SK-N-MC (cell line): ENCODE data around the gene MDM1.

Source experiments
- DNase-seq: peaks from one replicate; pipeline ENCODE4 v3.0.0-alpha.2; 2011; ENCODE audit warnings: low read depth, low spot score
- H3K27ac ChIP-seq: fragments of 200-600 bp; sonication (generic); 2 replicates; pipeline ENCODE4 v1.5.1; 2016; ENCODE audit warnings: mixed run types
- H3K36me3 ChIP-seq: fragments of 200-600 bp; sonication (generic); 2 replicates; pipeline ENCODE4 v1.6.1; 2017; ENCODE audit warnings: antibody characterized with exemption, low read length, mixed read lengths; ENCODE audit not compliant: insufficient read depth
- H3K4me3 ChIP-seq: fragments of 200-600 bp; sonication (generic); 2 replicates; pipeline ENCODE4 v1.5.1; 2016
- H3K9ac ChIP-seq: fragments of 200-600 bp; sonication (generic); 2 replicates; pipeline ENCODE4 v1.8.0; 2017; ENCODE audit warnings: mixed run types, mixed read lengths; ENCODE audit not compliant: insufficient read length
- H3K9me3 ChIP-seq: fragments of 200-600 bp; sonication (generic); 2 replicates; pipeline ENCODE4 v1.6.1; 2017; ENCODE audit warnings: low read depth, mild to moderate bottlenecking, antibody characterized with exemption, low read length, moderate library complexity, mixed read lengths
- EZH2 ChIP-seq: fragments of 200-600 bp; sonication (generic); IDR thresholded peaks from one replicate; pipeline ENCODE4 v1.6.1; 2017; ENCODE audit warnings: antibody characterized with exemption
- FOXP2 ChIP-seq: optimal IDR thresholded peaks from 2 replicates; pipeline ENCODE3; 2011; ENCODE audit warnings: mild to moderate bottlenecking, moderate library complexity; ENCODE audit not compliant: insufficient read depth; ENCODE audit errors: extremely low read length, control extremely low read depth
- POLR2AphosphoS5 ChIP-seq: IDR thresholded peaks from 2 replicates; pipeline ENCODE4 v1.6.1; 2012; ENCODE audit warnings: mild to moderate bottlenecking, low read depth, low read length, borderline replicate concordance

Gene MDM1

GRCh38 chr12:68370006-68370590 is 37.9 kb upstream of the MDM1 start:
- Histone ChIP-seq H3K36me3 (no peaks in the 10 kb centered on the region), H3K9me3 (no peaks in the 10 kb centered on the region), H3K9ac (no peak overlapping the region), H3K27ac (no peak overlapping the region), H3K4me3 (no peak overlapping the region)
- no peak for TF ChIP-seq EZH2
- no peak for TF ChIP-seq FOXP2
- no peak for TF ChIP-seq POLR2AphosphoS5
- no peak for DNase-seq

GRCh38 chr12:68368327-68368726 is 36.2 kb upstream of the MDM1 start:
- no peak for TF ChIP-seq EZH2
- TF ChIP-seq FOXP2 = no peak
- TF ChIP-seq POLR2AphosphoS5 = no peak
- H3K9me3 ChIP-seq = no peaks in the 10 kb centered on the region
- no peak for DNase-seq
- no peak overlapping the region for H3K4me3 ChIP-seq
- H3K36me3 ChIP-seq = no peaks in the 10 kb centered on the region
- no peak overlapping the region for H3K9ac ChIP-seq
- no peak overlapping the region for H3K27ac ChIP-seq

- H3K9ac ChIP-seq = no peak overlapping the region
- no peaks in the 10 kb centered on the region for H3K9me3 ChIP-seq
- TF ChIP-seq FOXP2 (no peak), EZH2 (no peak), POLR2AphosphoS5 (no peak)
- no peak overlapping the region for H3K4me3 ChIP-seq
- no peak overlapping the region for H3K27ac ChIP-seq
- no peak for DNase-seq
- H3K36me3 ChIP-seq = no peaks in the 10 kb centered on the region
Observed at GRCh38 chr12:68367903-68368302, 35.7 kb upstream of the MDM1 start.

GRCh38 chr12:68367116-68367515 is 35.0 kb upstream of the MDM1 start:
- Histone ChIP-seq H3K4me3 (no peak overlapping the region), H3K27ac (no peak overlapping the region), H3K9ac (no peak overlapping the region), H3K36me3 (no peaks in the 10 kb centered on the region), H3K9me3 (no peaks in the 10 kb centered on the region)
- TF ChIP-seq FOXP2 = no peak
- TF ChIP-seq POLR2AphosphoS5 = no peak
- no peak for TF ChIP-seq EZH2
- no peak for DNase-seq

- peak; percentile 26 for DNase-seq
- H3K27ac ChIP-seq = no peak overlapping the region
- peak overlapping the region; percentile 51; the same call in 1 of the 2 replicates for H3K4me3 ChIP-seq
- TF ChIP-seq POLR2AphosphoS5 (peak; percentile 40), FOXP2 (no peak)
- no peaks in the 10 kb centered on the region for H3K9me3 ChIP-seq
- H3K9ac ChIP-seq = peak overlapping the region; percentile 52
- H3K36me3 ChIP-seq = no peaks in the 10 kb centered on the region
Observed at GRCh38 chr12:68364893-68365725, 32.9 kb upstream of the MDM1 start.

- TF ChIP-seq POLR2AphosphoS5 (no peak), FOXP2 (no peak), EZH2 (no peak)
- Histone ChIP-seq H3K4me3 (no peak overlapping the region), H3K27ac (no peak overlapping the region), H3K36me3 (no peaks in the 10 kb centered on the region), H3K9ac (no peak overlapping the region), H3K9me3 (no peaks in the 10 kb centered on the region)
- no peak for DNase-seq
Observed at GRCh38 chr12:68364328-68364727, 32.2 kb upstream of the MDM1 start.

GRCh38 chr12:68361953-68362352 is 29.8 kb upstream of the MDM1 start:
- H3K27ac ChIP-seq = no peak overlapping the region
- H3K4me3 ChIP-seq = no peak overlapping the region
- H3K9me3 ChIP-seq = no peaks in the 10 kb centered on the region
- TF ChIP-seq EZH2 (no peak), FOXP2 (no peak), POLR2AphosphoS5 (no peak)
- H3K9ac ChIP-seq = no peak overlapping the region
- no peaks in the 10 kb centered on the region for H3K36me3 ChIP-seq
- no peak for DNase-seq

GRCh38 chr12:68359674-68360073 is 27.5 kb upstream of the MDM1 start:
- no peak overlapping the region for H3K9ac ChIP-seq
- H3K9me3 ChIP-seq = no peaks in the 10 kb centered on the region
- H3K36me3 ChIP-seq = no peaks in the 10 kb centered on the region
- TF ChIP-seq POLR2AphosphoS5 (no peak), FOXP2 (no peak), EZH2 (no peak)
- peak overlapping the region; percentile 75 for H3K27ac ChIP-seq
- no peak overlapping the region for H3K4me3 ChIP-seq
- DNase-seq = no peak
